Natural killer cell (primary cell): ENCODE results near the gene SLC37A4. TPM values are rescaled to one million over a fixed set of nuclear protein-coding genes. Genes with fewer than 3 reads are reported as not detected.

Source experiments
- ATAC-seq, 3 donors: fragments of 150-1000 bp in 2 of 3; fragments of 200-7000 bp in 1 of 3; cut with Tn5 transposase; 1 replicate in 1 of 3; 2 replicates in 2 of 3; pipeline ENCODE4 v1.10.0; 2021; ENCODE audit warnings: mild to moderate bottlenecking in 2 of 3, moderate library complexity in 2 of 3
- DNase-seq, 2 donors: peaks; one replicate each; pipeline versions ENCODE4 v3.0.0 to v3.0.0-alpha.2; 2013 to 2021; ENCODE audit warnings: mixed read lengths in 1 of 2
- H3K27ac ChIP-seq: one replicate; pipeline ENCODE4 v1.5.1; 2013; ENCODE audit warnings: mild to moderate bottlenecking, low read length
- H3K27me3 ChIP-seq: one replicate; pipeline ENCODE4 v1.6.1; 2013; ENCODE audit warnings: low read length; ENCODE audit not compliant: control insufficient read depth, insufficient read depth
- H3K36me3 ChIP-seq: one replicate; pipeline ENCODE4 v1.6.1; 2013; ENCODE audit warnings: low read length; ENCODE audit not compliant: control insufficient read depth, insufficient read depth
- H3K4me1 ChIP-seq: one replicate; pipeline ENCODE4 v1.6.1; 2013; ENCODE audit warnings: low read length; ENCODE audit not compliant: control insufficient read depth, insufficient read depth
- H3K4me3 ChIP-seq: one replicate; pipeline ENCODE4 v1.5.1; 2013; ENCODE audit warnings: low read length
- H3K9me3 ChIP-seq: one replicate; pipeline ENCODE4 v1.6.1; 2013; ENCODE audit warnings: low read length; ENCODE audit not compliant: control insufficient read depth, insufficient read depth
- H3K27ac Mint-ChIP-seq, 2 donors: one replicate each; pipeline ENCODE4 v1.8.0; 2022; ENCODE audit warnings: mild to moderate bottlenecking in 2 of 2, mixed read lengths in 2 of 2, moderate library complexity in 1 of 2
- H3K27me3 Mint-ChIP-seq, 2 donors: one replicate each; pipeline ENCODE4 v1.8.0; 2022; ENCODE audit warnings: low read depth in 2 of 2, mixed read lengths in 2 of 2
- H3K36me3 Mint-ChIP-seq: one replicate; pipeline ENCODE4 v1.8.0; 2022; ENCODE audit warnings: mixed read lengths
- H3K4me1 Mint-ChIP-seq, 2 donors: one replicate each; pipeline ENCODE4 v1.8.0; 2022; ENCODE audit warnings: mixed read lengths in 2 of 2
- H3K4me3 Mint-ChIP-seq: one replicate; pipeline ENCODE4 v1.8.0; 2022; ENCODE audit warnings: mild to moderate bottlenecking, moderate library complexity, mixed read lengths
- H3K9me3 Mint-ChIP-seq, 2 donors: one replicate each; pipeline ENCODE4 v1.8.0; 2022; ENCODE audit warnings: mixed read lengths in 2 of 2
- WGBS: methylation state at CpG from one replicate; pipeline ENCODE4 v1.1.7; 2013; ENCODE audit warnings: missing lambda C conversion rate; ENCODE audit not compliant: insufficient coverage; 5-methylcytosine and 5-hydroxymethylcytosine counted together
- intact Hi-C: fragments of 100-400 bp; cut with micrococcal nuclease; formaldehyde crosslinking; loops from one replicate; pipeline ENCODE4 v1.14.2; 2022
- total RNA-seq, 4 donors: library from RNA; stranded (reverse); fragments of 120-200 nt in 1 of 4; gene quantifications; one replicate each; pipeline versions ENCODE4 v1.2.3 to v1.2.4, GENCODE V29; 2013 to 2022
- TF ChIP-seq, protein P1 (sequence below): fragments of 200-600 bp; IDR thresholded peaks from one replicate; pipeline ENCODE4 v1.8.0; 2022; ENCODE audit warnings: antibody characterized with exemption

Gene SLC37A4
- total RNA-seq, 3 donors from 2014 or later (not counting 1 experiment from before 2014, with no cell fraction given), result 4.6 to 7.7 (median 6.5) TPM

- TF ChIP-seq, protein P1, sequence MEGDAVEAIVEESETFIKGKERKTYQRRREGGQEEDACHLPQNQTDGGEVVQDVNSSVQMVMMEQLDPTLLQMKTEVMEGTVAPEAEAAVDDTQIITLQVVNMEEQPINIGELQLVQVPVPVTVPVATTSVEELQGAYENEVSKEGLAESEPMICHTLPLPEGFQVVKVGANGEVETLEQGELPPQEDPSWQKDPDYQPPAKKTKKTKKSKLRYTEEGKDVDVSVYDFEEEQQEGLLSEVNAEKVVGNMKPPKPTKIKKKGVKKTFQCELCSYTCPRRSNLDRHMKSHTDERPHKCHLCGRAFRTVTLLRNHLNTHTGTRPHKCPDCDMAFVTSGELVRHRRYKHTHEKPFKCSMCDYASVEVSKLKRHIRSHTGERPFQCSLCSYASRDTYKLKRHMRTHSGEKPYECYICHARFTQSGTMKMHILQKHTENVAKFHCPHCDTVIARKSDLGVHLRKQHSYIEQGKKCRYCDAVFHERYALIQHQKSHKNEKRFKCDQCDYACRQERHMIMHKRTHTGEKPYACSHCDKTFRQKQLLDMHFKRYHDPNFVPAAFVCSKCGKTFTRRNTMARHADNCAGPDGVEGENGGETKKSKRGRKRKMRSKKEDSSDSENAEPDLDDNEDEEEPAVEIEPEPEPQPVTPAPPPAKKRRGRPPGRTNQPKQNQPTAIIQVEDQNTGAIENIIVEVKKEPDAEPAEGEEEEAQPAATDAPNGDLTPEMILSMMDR, result no peak
- Mint-ChIP-seq H3K4me1 (peaks cover 6 to 21% of the 10 kb centered on the region in 2 donors), H3K27ac (peak overlapping the region in 1 of 2 donors; percentile 80), H3K4me3 (no peak overlapping the region), H3K9me3 (no peaks in the 10 kb centered on the region), H3K36me3 (peaks cover 8% of the 10 kb centered on the region), H3K27me3 (no peaks in the 10 kb centered on the region)
- H3K27ac ChIP-seq, result no peak overlapping the region
- no peak for DNase-seq
- no peak for ATAC-seq
- WGBS, result 94% methylated on average over 16 of the region's 16 CpGs
- intact Hi-C loops, result no loop called here
- H3K36me3 ChIP-seq, result peaks cover 44% of the 10 kb centered on the region
- no peaks in the 10 kb centered on the region for H3K27me3 ChIP-seq
- peaks cover 10% of the 10 kb centered on the region for H3K4me1 ChIP-seq
- no peak overlapping the region for H3K4me3 ChIP-seq
- H3K9me3 ChIP-seq, result no peaks in the 10 kb centered on the region
These were observed 4.5 kb downstream of the SLC37A4 start for GRCh38 chr11:119025978-119026766.

DNA sequence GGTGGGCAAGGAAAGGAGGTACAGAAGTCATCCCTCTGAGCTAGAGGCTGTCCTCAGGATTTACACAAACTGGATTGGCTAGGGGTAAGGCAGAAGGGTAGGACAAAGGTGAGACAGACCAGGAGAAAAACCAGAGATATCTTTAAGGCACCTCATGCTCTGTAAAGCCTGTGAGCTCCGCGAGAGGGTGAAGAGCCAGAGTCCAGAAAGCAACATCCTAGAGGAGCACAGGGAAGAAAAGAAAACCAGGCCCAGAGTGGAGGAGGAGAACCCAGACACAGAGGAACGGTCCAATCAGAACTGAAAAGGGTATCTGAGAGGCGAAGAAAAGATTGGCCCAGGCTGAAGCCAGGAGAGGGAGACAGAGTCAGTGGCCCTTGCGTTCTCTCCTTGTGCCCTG lies 5.1 kb downstream of the SLC37A4 start:
- Histone ChIP-seq H3K27ac (no peak overlapping the region), H3K4me3 (no peak overlapping the region), H3K36me3 (peaks cover 46% of the 10 kb centered on the region), H3K27me3 (no peaks in the 10 kb centered on the region), H3K9me3 (no peaks in the 10 kb centered on the region), H3K4me1 (peaks cover 7% of the 10 kb centered on the region)
- H3K27ac Mint-ChIP-seq, result peak overlapping the region in 1 of 2 donors; percentile 80
- no peaks in the 10 kb centered on the region for H3K27me3 Mint-ChIP-seq
- H3K9me3 Mint-ChIP-seq, result no peaks in the 10 kb centered on the region
- H3K36me3 Mint-ChIP-seq, result peaks cover 8% of the 10 kb centered on the region
- ATAC-seq (no peak), DNase-seq (no peak)
- peaks cover 6 to 21% of the 10 kb centered on the region in 2 donors for H3K4me1 Mint-ChIP-seq
- over 99% methylated on average over 5 of the region's 5 CpGs for WGBS
- intact Hi-C loops, result no loop called here
- no peak overlapping the region for H3K4me3 Mint-ChIP-seq
- TF ChIP-seq, protein P1, result no peak

DNA sequence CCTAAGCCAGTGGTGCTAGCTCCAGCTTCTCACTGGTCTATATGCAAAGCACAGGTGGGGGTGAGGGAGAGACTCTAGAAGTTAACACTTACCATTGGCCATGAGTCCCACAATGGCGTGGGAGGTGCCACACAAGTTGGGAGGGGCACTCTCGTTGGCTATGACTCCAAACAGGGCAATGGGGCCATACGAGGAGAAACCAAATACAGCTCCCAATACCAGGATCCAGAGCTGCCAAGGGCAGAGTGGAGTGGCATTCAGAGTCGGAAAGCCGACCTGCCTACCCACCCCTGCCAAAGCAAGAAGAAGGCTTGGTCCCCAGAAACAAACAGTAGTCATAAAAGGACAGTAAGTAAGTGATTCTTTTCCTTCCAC lies 5.6 kb downstream of the SLC37A4 start:
- Mint-ChIP-seq H3K9me3 (no peaks in the 10 kb centered on the region), H3K4me1 (peaks cover 7 to 21% of the 10 kb centered on the region in 2 donors), H3K36me3 (peaks cover 8% of the 10 kb centered on the region), H3K27ac (peak overlapping the region in 1 of 2 donors; percentile 80), H3K27me3 (no peaks in the 10 kb centered on the region), H3K4me3 (no peak overlapping the region)
- H3K9me3 ChIP-seq, result no peaks in the 10 kb centered on the region
- intact Hi-C loops, result no loop called here
- TF ChIP-seq, protein P1, result no peak
- H3K27ac ChIP-seq, result no peak overlapping the region
- ATAC-seq (no peak), DNase-seq (no peak)
- H3K4me3 ChIP-seq, result no peak overlapping the region
- 84% methylated on average over 5 of the region's 5 CpGs for WGBS
- H3K27me3 ChIP-seq, result no peaks in the 10 kb centered on the region
- peaks cover 46% of the 10 kb centered on the region for H3K36me3 ChIP-seq
- H3K4me1 ChIP-seq, result peaks cover 9% of the 10 kb centered on the region
